HEK293 (cell line): ENCODE data around the gene EVA1C.

Source experiments
- CTCF ChIA-PET: fragments of 350-600 bp; formaldehyde crosslinking; extraction: SDS; loops from one replicate; lab custom pipeline; 2021; ENCODE audit warnings: antibody characterized with exemption; lab: Yijun Ruan, JAX
- POLR2A ChIA-PET: fragments of 300-600 bp; formaldehyde crosslinking; extraction: SDS; loops from one replicate; lab custom pipeline; 2020; ENCODE audit warnings: antibody characterized with exemption, inconsistent platforms; lab: Yijun Ruan, JAX
- H3K27ac ChIP-seq: fragments of 200-500 bp; sonication (Bioruptor generic); 2 replicates; pipeline ENCODE4 v1.5.1; 2014; ENCODE audit warnings: low read depth, low read length, control low read depth, inconsistent platforms; ENCODE audit errors: extremely low read depth
- H3K36me3 ChIP-seq, 2 experiments: fragments of 200-500 bp in 1 of 2; sonication (Bioruptor generic) in 1 of 2; 1 replicate in 1 of 2; 2 replicates in 1 of 2; pipeline ENCODE4 v1.5.1; 2014 to 2017; ENCODE audit warnings: inconsistent platforms in 2 of 2, low read length in 2 of 2; ENCODE audit not compliant: control insufficient read depth in 2 of 2, insufficient read depth in 1 of 2
- H3K4me1 ChIP-seq: fragments of 200-500 bp; sonication (Bioruptor generic); 2 replicates; pipeline ENCODE4 v1.5.1; 2014; ENCODE audit warnings: mild to moderate bottlenecking, low read length, inconsistent platforms; ENCODE audit not compliant: control insufficient read depth, insufficient read depth
- H3K4me3 ChIP-seq: 2 replicates; pipeline ENCODE4 v1.5.1; 2011; ENCODE audit warnings: low read depth, mild to moderate bottlenecking, control low read depth, low read length, moderate library complexity
- H3K9me3 ChIP-seq: fragments of 200-500 bp; sonication (Bioruptor generic); 2 replicates; pipeline ENCODE4 v1.5.1; 2014; ENCODE audit warnings: low read depth, low read length, inconsistent platforms; ENCODE audit not compliant: control insufficient read depth, insufficient read depth
- ELK4 ChIP-seq: IDR thresholded peaks from 2 replicates; pipeline ENCODE4 v1.6.1; 2011; ENCODE audit warnings: mild to moderate bottlenecking, low read depth, low read length, borderline replicate concordance
- HOXA7 ChIP-seq: sonication (generic); formaldehyde crosslinking; IDR thresholded peaks from 2 replicates; pipeline ENCODE4 v1.8.1; 2022; ENCODE audit warnings: missing genetic modification reagents, borderline replicate concordance
- INSM2 ChIP-seq: fragments of 450-650 bp; formaldehyde crosslinking; IDR thresholded peaks from 2 replicates; pipeline ENCODE4 v1.5.1; 2016; ENCODE audit warnings: missing biosample characterization, missing genetic modification characterization
- OSR2 ChIP-seq: fragments of 450-650 bp; formaldehyde crosslinking; IDR thresholded peaks from 2 replicates; pipeline ENCODE4 v1.5.1; 2016; ENCODE audit warnings: missing biosample characterization, missing genetic modification characterization
- SP3 ChIP-seq: fragments of 450-650 bp; formaldehyde crosslinking; IDR thresholded peaks from 2 replicates; pipeline ENCODE4 v1.5.1; 2016; ENCODE audit warnings: missing biosample characterization, missing genetic modification characterization
- TCF7L2 ChIP-seq: IDR thresholded peaks from 2 replicates; pipeline ENCODE4 v1.6.1; 2011; ENCODE audit warnings: low read depth, mild to moderate bottlenecking, inconsistent platforms, low read length, moderate library complexity, borderline replicate concordance
- YY1 ChIP-seq: fragments of 450-650 bp; formaldehyde crosslinking; IDR thresholded peaks from 2 replicates; pipeline ENCODE4 v1.5.1; 2018; ENCODE audit warnings: missing biosample characterization, missing genetic modification characterization
- ZBTB10 ChIP-seq: fragments of 450-650 bp; formaldehyde crosslinking; IDR thresholded peaks from 2 replicates; pipeline ENCODE4 v1.5.1; 2016; ENCODE audit warnings: missing biosample characterization, missing genetic modification characterization
- ZBTB17 ChIP-seq: fragments of 450-650 bp; formaldehyde crosslinking; IDR thresholded peaks from 2 replicates; pipeline ENCODE4 v1.5.1; 2016; ENCODE audit warnings: missing biosample characterization, missing genetic modification characterization
- ZBTB20 ChIP-seq: fragments of 450-650 bp; formaldehyde crosslinking; IDR thresholded peaks from 2 replicates; pipeline ENCODE4 v1.5.1; 2016; ENCODE audit warnings: missing biosample characterization, missing genetic modification characterization
- ZBTB26 ChIP-seq: fragments of 450-650 bp; formaldehyde crosslinking; optimal IDR thresholded peaks from 2 replicates; pipeline ENCODE3; 2016; ENCODE audit warnings: missing biosample characterization, mild to moderate bottlenecking, missing genetic modification characterization
- ZBTB44 ChIP-seq: fragments of 450-650 bp; IDR thresholded peaks from 2 replicates; pipeline ENCODE4 v1.5.1; 2018; ENCODE audit warnings: missing biosample characterization, mild to moderate bottlenecking, missing genetic modification characterization
- ZIC2 ChIP-seq: fragments of 450-650 bp; formaldehyde crosslinking; IDR thresholded peaks from 2 replicates; pipeline ENCODE4 v1.5.1; 2016; ENCODE audit warnings: missing biosample characterization, missing genetic modification characterization
- ZNF133 ChIP-seq: fragments of 450-650 bp; formaldehyde crosslinking; IDR thresholded peaks from 2 replicates; pipeline ENCODE4 v1.5.1; 2016; ENCODE audit warnings: missing biosample characterization, missing genetic modification characterization
- ZNF174 ChIP-seq: fragments of 450-650 bp; formaldehyde crosslinking; IDR thresholded peaks from 2 replicates; pipeline ENCODE4 v1.5.0; 2017; ENCODE audit warnings: missing biosample characterization, mild to moderate bottlenecking, missing genetic modification characterization
- ZNF239 ChIP-seq: fragments of 450-650 bp; formaldehyde crosslinking; IDR thresholded peaks from 2 replicates; pipeline ENCODE4 v1.5.1; 2016; ENCODE audit warnings: missing biosample characterization, missing genetic modification characterization
- ZNF302 ChIP-seq: fragments of 450-650 bp; formaldehyde crosslinking; IDR thresholded peaks from 2 replicates; pipeline ENCODE4 v1.5.1; 2016; ENCODE audit warnings: missing biosample characterization, missing genetic modification characterization, low read depth
- ZNF341 ChIP-seq: fragments of 450-650 bp; formaldehyde crosslinking; IDR thresholded peaks from 2 replicates; pipeline ENCODE4; 2016; ENCODE audit warnings: low read depth, missing biosample characterization, missing genetic modification characterization
- ZNF366 ChIP-seq: fragments of 450-650 bp; formaldehyde crosslinking; conservative IDR thresholded peaks from 2 replicates; pipeline ENCODE4 v1.5.1; 2016; ENCODE audit warnings: missing biosample characterization, missing genetic modification characterization
- TF ChIP-seq, protein P1 (sequence below): fragments of 450-650 bp; formaldehyde crosslinking; IDR thresholded peaks from 2 replicates; pipeline ENCODE4 v1.5.1; 2016; ENCODE audit warnings: missing biosample characterization, missing genetic modification characterization

EVA1C gene

DNA sequence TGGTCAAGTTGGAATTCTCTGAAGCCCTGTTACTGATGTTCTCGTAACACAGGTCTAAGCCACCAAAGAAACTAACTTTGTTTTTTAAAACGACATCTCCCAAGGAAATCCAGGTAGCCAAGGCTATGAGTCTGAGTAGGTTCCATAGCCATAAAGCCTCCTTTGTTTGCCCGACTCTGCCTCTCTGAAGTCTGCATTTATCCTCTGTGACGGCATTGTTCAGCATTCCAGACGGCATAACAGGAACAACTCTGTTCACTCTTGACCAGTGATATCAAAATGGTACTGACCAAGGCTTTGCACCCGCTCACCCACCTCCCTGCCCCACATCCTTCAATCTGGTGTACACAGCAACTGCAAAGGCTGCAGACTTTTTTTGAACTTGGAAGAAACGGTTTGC is 34.5 kb upstream of the EVA1C start:
- ChIA-PET POLR2A (no interaction called here), CTCF (no interaction called here)
- Histone ChIP-seq H3K9me3 (no peaks in the 10 kb centered on the region), H3K4me3 (no peak overlapping the region), H3K4me1 (no peaks in the 10 kb centered on the region), H3K36me3 (peaks cover 31 to 91% of the 10 kb centered on the region in 2 experiments), H3K27ac (no peak overlapping the region)
- no peak for TF ChIP-seq HOXA7
- no peak for TF ChIP-seq ELK4
- TF ChIP-seq OSR2 (tag by site-specific recombination) = no peak
- TF ChIP-seq ZNF174 (tag by site-specific recombination) = no peak
- TF ChIP-seq ZNF302 (tag by site-specific recombination) = no peak
- no peak for TF ChIP-seq ZBTB26 (tag by site-specific recombination)
- no peak for TF ChIP-seq TCF7L2
- TF ChIP-seq ZNF341 = no peak
- TF ChIP-seq ZBTB20 = no peak
- no peak for TF ChIP-seq ZIC2 (tag by site-specific recombination)
- TF ChIP-seq ZNF133 (tag by site-specific recombination) = no peak
- no peak for TF ChIP-seq ZBTB44 (tag by site-specific recombination)
- TF ChIP-seq YY1 (tag by site-specific recombination) = no peak
- no peak for TF ChIP-seq SP3
- TF ChIP-seq ZBTB10 (tag by site-specific recombination) = no peak
- no peak for TF ChIP-seq ZNF239 (tag by site-specific recombination)
- no peak for TF ChIP-seq ZBTB17 (tag by site-specific recombination)
- no peak for TF ChIP-seq ZNF366 (tag by site-specific recombination)
- TF ChIP-seq, protein P1, sequence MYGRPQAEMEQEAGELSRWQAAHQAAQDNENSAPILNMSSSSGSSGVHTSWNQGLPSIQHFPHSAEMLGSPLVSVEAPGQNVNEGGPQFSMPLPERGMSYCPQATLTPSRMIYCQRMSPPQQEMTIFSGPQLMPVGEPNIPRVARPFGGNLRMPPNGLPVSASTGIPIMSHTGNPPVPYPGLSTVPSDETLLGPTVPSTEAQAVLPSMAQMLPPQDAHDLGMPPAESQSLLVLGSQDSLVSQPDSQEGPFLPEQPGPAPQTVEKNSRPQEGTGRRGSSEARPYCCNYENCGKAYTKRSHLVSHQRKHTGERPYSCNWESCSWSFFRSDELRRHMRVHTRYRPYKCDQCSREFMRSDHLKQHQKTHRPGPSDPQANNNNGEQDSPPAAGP (tag by site-specific recombination) = no peak
- TF ChIP-seq INSM2 (tag by site-specific recombination) = no peak
